ENCODE results near the gene DNM2.
"Not testable (repeated sequence)": the region's sequence is repeated elsewhere in the genome, so short reads cannot be mapped to it uniquely, and the experiment has no call there.

Gene DNM2

DNA sequence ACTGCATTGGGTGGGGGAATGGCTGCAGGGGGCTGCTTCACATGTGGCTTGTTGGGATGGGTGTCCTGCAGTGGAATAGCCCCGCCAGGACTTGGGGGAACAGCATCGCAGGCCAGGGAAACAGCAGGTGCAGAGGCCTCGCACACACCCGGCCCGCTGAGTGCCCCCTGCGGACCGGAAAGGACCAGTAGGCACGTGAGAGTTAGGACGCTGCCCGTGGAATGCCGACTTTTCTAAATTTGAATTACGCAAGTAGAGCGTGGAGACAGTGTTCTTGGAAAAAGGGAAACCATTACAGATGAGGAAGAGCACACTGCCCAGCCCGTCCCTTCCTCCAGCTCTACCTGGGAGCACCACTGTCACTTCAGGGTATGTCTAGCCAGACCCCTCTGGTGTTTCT lies 11.5 kb downstream of the DNM2 start:
- peak; percentile 24 for FAIRE-seq
- TF ChIP-seq TAF1 (IDR thresholded peaks at IDR 0.05; ENCODE audit: borderline replicate concordance, low read depth, low read length): no peak
- no peak for TF ChIP-seq POLR2AphosphoS5 (IDR thresholded peaks at IDR 0.05; ENCODE audit: low read depth, low read length)
- TF ChIP-seq POLR2A (IDR thresholded peaks at IDR 0.05; ENCODE audit: low read depth, low read length): no peak
- DNase-seq (ENCODE audit: insufficient read length): no peak

DNA sequence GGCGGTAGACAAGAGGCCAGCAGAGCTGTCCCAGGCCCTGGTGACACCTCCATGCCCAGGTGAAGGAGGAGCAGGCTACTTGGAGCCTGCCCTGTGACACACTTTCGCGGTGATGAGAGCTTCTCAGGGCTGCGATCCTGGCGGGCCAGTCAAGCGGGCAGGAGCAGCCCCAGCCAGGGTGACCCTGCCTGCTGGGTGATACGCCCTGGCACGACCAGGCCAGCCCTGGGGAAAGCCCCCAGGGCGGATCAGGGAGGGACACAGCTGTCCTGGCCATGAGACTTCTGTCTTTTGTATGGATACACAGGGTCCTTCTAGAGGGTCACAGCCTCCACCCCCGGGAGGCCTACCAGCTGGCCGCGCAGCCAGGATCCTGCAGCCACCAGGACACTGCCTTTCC lies 13.1 kb downstream of the DNM2 start:
- DNase-seq (ENCODE audit: insufficient read length) (no peak), FAIRE-seq (no peak)
- TF ChIP-seq POLR2A (IDR thresholded peaks at IDR 0.05; ENCODE audit: low read depth, low read length) (no peak), POLR2AphosphoS5 (IDR thresholded peaks at IDR 0.05; ENCODE audit: low read depth, low read length) (no peak), TAF1 (IDR thresholded peaks at IDR 0.05; ENCODE audit: borderline replicate concordance, low read depth, low read length) (no peak)

GRCh38 chr19:10735741-10736140 lies 17.9 kb downstream of the DNM2 start:
- TF ChIP-seq POLR2AphosphoS5 (IDR thresholded peaks at IDR 0.05; ENCODE audit: low read depth, low read length) (no peak), TAF1 (IDR thresholded peaks at IDR 0.05; ENCODE audit: borderline replicate concordance, low read depth, low read length) (no peak), POLR2A (IDR thresholded peaks at IDR 0.05; ENCODE audit: low read depth, low read length) (no peak)
- FAIRE-seq: no peak
- DNase-seq (ENCODE audit: insufficient read length): no peak

- no peak for TF ChIP-seq TAF1 (IDR thresholded peaks at IDR 0.05; ENCODE audit: borderline replicate concordance, low read depth, low read length)
- TF ChIP-seq POLR2A (IDR thresholded peaks at IDR 0.05; ENCODE audit: low read depth, low read length): no peak
- TF ChIP-seq POLR2AphosphoS5 (IDR thresholded peaks at IDR 0.05; ENCODE audit: low read depth, low read length): no peak
- no peak for FAIRE-seq
Measured at GRCh38 chr19:10736189-10736588, 18.3 kb downstream of the DNM2 start.

GRCh38 chr19:10736916-10737551 lies 19.2 kb downstream of the DNM2 start:
- TF ChIP-seq TAF1 (IDR thresholded peaks at IDR 0.05; ENCODE audit: borderline replicate concordance, low read depth, low read length) (no peak), POLR2AphosphoS5 (IDR thresholded peaks at IDR 0.05; ENCODE audit: low read depth, low read length) (no peak), POLR2A (IDR thresholded peaks at IDR 0.05; ENCODE audit: low read depth, low read length) (no peak)
- FAIRE-seq (no peak), DNase-seq (ENCODE audit: insufficient read length) (no peak)

More at GRCh38 chr19:10736189-10736588, 18.3 kb downstream of the DNM2 start:
- no peak for DNase-seq (ENCODE audit: insufficient read length)

- FAIRE-seq (no peak), DNase-seq (ENCODE audit: insufficient read length) (no peak)
- no peak for TF ChIP-seq POLR2AphosphoS5 (IDR thresholded peaks at IDR 0.05; ENCODE audit: low read depth, low read length)
- TF ChIP-seq POLR2A (IDR thresholded peaks at IDR 0.05; ENCODE audit: low read depth, low read length): no peak
- no peak for TF ChIP-seq TAF1 (IDR thresholded peaks at IDR 0.05; ENCODE audit: borderline replicate concordance, low read depth, low read length)
Measured at GRCh38 chr19:10737722-10738121, 19.8 kb downstream of the DNM2 start.

- DNase-seq (ENCODE audit: insufficient read length) (no peak), FAIRE-seq (no peak)
- TF ChIP-seq POLR2A (IDR thresholded peaks at IDR 0.05; ENCODE audit: low read depth, low read length): no peak
- TF ChIP-seq TAF1 (IDR thresholded peaks at IDR 0.05; ENCODE audit: borderline replicate concordance, low read depth, low read length): no peak
- TF ChIP-seq POLR2AphosphoS5 (IDR thresholded peaks at IDR 0.05; ENCODE audit: low read depth, low read length): no peak
Measured at GRCh38 chr19:10740798-10741197, 22.9 kb downstream of the DNM2 start.

- no peak for TF ChIP-seq POLR2AphosphoS5 (IDR thresholded peaks at IDR 0.05; ENCODE audit: low read depth, low read length)
- TF ChIP-seq TAF1 (IDR thresholded peaks at IDR 0.05; ENCODE audit: borderline replicate concordance, low read depth, low read length): no peak
- TF ChIP-seq POLR2A (IDR thresholded peaks at IDR 0.05; ENCODE audit: low read depth, low read length): no peak
- FAIRE-seq: no peak
Measured at GRCh38 chr19:10742476-10742875, 24.6 kb downstream of the DNM2 start.

GRCh38 chr19:10744253-10744798 lies 26.4 kb downstream of the DNM2 start:
- no peak for DNase-seq (ENCODE audit: insufficient read length)
- no peak for FAIRE-seq
- TF ChIP-seq POLR2AphosphoS5 (IDR thresholded peaks at IDR 0.05; ENCODE audit: low read depth, low read length) (no peak), TAF1 (IDR thresholded peaks at IDR 0.05; ENCODE audit: borderline replicate concordance, low read depth, low read length) (no peak), POLR2A (IDR thresholded peaks at IDR 0.05; ENCODE audit: low read depth, low read length) (no peak)

More at GRCh38 chr19:10742476-10742875, 24.6 kb downstream of the DNM2 start:
- DNase-seq (ENCODE audit: insufficient read length): no peak

DNA sequence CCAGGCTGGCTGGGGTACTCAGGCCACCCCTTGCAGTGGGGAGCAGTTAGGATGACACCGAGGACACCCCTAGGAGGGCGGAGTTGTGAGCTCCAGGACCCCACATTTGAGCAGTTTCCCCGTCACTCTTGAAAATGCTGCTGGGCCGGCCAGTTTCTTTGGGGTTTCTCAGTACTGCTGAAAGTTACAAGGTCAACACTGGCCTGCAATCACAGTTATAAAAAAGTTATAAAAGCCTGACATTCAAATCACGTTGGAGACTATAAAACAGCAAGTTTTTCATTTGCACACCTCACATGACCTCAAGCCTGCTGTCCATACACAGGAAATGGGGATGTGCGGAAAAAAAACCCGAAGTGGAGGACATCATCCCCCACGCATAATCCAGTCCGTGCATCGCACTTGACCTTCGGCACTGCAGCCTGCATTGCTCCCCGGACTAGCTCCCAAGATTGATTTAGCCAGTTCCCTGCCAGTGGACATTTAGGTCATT lies 27.0 kb downstream of the DNM2 start:
- DNase-seq (ENCODE audit: insufficient read length) (no peak), FAIRE-seq (no peak)
- TF ChIP-seq TAF1 (IDR thresholded peaks at IDR 0.05; ENCODE audit: borderline replicate concordance, low read depth, low read length) (no peak), POLR2A (IDR thresholded peaks at IDR 0.05; ENCODE audit: low read depth, low read length) (no peak), POLR2AphosphoS5 (IDR thresholded peaks at IDR 0.05; ENCODE audit: low read depth, low read length) (no peak)

GRCh38 chr19:10746437-10746836 lies 28.6 kb downstream of the DNM2 start:
- not testable (repeated sequence) for FAIRE-seq; DNase-seq (ENCODE audit: insufficient read length)

DNA sequence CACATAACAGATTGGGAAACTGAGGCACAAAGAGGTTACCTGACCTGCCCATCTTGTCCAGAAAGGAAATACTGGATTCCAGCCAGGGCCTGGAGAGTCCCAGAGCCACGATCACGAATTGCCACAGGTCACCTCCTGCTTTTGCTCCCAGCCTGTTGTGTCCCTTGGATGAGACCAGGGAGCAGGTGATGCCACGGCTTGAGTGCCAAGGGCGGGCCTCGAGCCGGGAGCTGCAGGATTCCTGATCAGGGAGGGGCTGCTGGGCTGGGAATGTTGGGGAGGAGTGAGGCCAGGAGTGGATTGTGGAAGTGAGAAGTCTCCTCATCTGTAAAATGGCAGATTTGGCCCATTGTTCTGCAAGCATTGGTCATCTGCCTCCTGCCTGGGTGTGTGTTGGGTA lies 29.4 kb downstream of the DNM2 start:
- FAIRE-seq (no peak), DNase-seq (ENCODE audit: insufficient read length) (no peak)
- TF ChIP-seq TAF1 (IDR thresholded peaks at IDR 0.05; ENCODE audit: borderline replicate concordance, low read depth, low read length): no peak
- TF ChIP-seq POLR2AphosphoS5 (IDR thresholded peaks at IDR 0.05; ENCODE audit: low read depth, low read length): no peak
- no peak for TF ChIP-seq POLR2A (IDR thresholded peaks at IDR 0.05; ENCODE audit: low read depth, low read length)

Data from GM12892 (cell line).